CD4-positive, alpha-beta T cell treated with Interleukin-6 for 4 hours (primary cell): ENCODE measurements around the gene ARAP1.

Experiments used
- DNase-seq: peaks from one replicate; pipeline ENCODE4 v3.0.0-alpha.2; 2020; ENCODE audit warnings: mixed read lengths

Gene ARAP1

DNA sequence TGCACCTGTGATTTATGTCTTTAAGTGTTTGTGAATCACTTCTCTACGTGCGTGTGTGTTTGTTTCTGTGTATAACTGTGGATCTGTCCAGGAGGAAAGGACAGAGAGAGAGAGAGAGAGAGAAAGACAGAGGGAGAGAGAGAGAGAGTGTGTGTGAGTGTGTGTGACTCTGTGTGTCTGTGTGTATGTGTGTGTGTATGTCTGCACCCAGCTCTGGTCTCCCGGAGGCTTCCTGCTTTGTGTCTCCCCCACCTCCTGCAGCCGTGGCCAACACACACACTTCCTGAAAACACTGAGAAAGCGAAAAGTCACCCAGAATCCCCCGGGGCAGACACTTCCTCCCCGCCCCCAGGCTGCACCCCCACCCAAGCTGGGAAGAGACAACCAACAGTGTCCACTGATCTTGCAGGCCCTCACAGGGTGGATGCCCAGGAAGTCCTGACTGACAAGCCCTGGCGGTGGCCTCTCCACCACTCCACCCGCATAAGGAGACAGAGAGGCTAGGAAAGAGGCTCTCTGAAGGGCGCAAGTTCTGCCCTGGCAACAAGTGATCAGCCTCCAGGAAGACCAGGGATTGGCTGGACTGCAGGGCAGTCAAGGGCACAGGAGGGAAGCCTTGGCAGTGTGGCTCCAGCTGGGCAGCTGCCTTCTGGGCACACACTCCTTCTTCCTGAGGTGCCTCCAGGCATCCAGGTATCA lies 30.0 kb downstream of the ARAP1 start:
- DNase-seq: peak; percentile 91

- peak; percentile 55 for DNase-seq
Measured at GRCh38 chr11:72721689-72722049, 30.5 kb downstream of the ARAP1 start.

DNA sequence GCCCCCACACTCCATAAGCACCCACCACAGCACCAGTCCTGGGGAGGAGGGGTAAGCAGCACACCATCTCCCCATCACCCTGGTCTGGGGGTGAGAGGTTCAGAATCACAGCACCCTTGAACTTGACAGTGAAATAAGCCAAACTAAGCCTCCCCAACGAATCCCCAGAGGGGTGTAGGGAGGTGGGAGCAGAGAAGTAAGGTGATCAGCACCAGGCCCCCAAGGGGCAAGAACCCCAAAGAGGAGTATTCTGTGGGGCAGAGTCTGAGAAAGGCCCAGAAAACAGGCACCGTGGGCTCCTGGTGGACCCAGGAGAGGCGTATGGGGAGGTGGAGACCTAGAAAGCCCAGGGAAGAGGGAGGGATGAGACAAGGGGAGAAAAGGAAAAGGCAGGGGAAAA lies 30.9 kb downstream of the ARAP1 start:
- no peak for DNase-seq

- DNase-seq: no peak
Measured at GRCh38 chr11:72720784-72721183, 31.4 kb downstream of the ARAP1 start.

DNA sequence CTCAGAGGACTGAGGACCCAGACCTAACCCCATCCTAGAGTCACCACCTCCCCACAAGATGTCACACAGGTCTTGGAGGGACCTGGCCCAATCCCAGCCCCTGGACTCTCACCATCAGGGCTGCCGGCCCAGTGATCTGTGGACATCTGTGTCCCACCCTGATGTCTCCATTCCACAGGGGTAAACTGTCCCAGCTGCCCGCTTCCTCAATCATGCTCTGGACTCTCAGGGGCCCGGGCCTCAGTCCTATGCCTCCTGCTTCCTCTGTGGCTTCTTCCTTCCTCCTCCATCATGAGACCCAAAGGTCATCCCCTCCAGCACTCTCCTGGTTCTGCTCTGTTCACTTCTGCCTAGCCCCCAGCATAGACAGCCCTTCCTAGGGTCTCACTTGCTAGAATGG lies 32.2 kb downstream of the ARAP1 start:
- DNase-seq: no peak

DNA sequence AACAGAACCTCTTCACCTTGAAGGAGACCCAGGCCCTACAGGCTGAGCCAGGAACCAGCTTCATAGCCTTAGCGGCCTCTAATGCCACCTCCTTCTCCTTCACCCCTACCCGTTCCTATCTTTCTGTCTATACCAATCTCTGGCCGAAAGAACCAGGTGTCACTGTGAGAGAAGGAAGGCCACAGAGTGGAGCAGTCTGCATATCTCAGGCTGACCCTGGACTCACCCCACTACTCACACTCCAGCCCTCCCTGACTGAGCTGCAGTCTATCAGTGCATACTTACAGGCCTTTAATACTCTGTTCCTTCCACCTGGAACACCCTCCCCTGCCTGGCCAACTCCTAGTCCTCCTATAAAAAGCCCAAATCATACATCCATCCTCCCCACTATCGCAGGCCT lies 32.7 kb downstream of the ARAP1 start:
- DNase-seq: no peak

GRCh38 chr11:72719144-72719543 lies 33.1 kb downstream of the ARAP1 start:
- no peak for DNase-seq

DNA sequence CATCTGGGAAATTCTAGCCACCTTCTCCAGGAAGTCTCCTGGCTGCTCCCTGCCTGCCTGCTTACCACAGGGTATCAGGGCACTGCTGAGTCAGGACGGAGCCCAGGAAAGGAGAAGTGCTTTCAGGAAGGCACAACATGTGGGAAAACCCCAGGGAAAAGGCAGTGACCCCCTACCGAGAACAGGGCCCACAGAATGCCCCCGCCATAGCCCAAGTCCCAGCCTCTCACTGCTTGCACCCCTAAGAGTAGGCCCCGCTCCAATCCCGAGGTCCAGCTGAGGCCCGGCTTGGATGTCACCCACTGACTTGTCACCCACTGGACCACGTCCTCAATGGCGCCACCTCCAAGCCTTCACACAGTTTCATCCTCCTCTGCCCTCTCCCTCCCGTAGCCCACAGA lies 34.1 kb downstream of the ARAP1 start:
- DNase-seq: no peak

DNA sequence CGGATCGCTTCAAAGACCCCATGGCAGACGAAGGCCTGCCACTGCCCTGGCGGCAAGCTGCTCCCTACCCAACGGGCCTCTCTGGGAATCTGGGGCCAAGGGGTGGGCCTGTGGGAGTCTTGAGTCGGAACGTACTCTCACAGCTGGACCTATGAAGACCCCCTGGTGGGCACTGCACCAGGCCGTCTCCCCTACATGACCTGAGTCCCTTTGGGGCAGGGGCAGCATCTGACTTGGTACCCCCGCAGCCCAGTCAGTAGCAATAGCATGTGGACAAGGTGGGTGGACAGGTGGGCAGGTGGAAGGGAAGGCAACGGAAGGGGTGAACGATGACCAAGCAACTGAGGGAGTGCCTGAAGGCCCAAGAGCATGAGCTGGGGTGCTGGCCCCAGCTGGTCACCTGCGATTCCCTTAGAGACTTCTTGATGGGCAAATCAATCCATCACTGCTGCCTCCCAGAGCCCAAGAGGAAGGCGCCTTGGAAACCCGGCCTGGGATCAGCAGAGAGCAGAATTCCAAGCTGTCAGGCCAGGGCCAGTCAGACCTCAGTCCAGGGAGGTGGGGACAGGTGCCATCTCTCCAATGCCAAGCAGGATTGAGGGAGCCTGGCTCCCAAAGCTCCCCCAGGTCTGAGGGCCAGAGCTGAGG lies 35.3 kb downstream of the ARAP1 start:
- DNase-seq: no peak

- DNase-seq: no peak
Measured at GRCh38 chr11:72716290-72716689, 35.9 kb downstream of the ARAP1 start.

DNA sequence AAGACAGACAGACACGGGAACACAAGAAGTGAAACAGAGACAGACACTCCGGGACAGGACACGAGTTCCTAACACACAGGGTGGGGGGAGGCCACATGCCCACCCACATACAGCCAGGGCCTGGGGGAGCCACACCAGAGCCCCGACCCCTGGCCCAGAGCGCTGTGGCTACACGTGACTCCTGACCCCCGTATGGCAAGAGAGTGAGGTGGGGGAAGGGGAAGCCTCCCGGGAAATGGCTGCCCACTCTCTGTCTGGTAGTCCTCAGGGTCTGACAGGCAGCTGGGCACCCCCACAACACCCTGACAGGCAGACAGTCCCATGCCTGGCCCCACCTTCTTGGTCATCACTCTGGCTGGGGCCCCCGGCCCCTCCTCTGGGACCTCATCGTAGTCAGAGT lies 39.4 kb downstream of the ARAP1 start:
- no peak for DNase-seq

- DNase-seq: no peak
Measured at GRCh38 chr11:72712168-72712751, 39.9 kb downstream of the ARAP1 start.

DNA sequence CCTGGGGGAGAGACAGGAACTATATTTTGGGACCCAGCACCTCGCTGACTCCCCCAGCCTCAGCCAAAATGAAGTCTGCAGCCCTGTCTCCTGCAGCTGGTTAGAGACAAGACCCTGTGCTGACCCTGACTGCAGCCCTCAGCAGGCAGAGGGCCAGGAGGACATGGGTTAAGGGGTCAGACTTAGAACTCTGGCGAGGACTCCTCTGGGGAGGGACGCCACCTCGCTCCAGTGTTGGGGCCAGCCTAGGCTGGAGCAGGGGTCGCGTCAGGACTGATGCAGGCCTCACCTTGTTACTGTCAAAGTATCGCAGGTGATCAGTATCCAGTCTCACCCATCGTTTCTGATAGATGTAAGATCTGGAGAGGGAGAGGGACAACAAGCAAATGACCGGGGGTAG lies 41.1 kb downstream of the ARAP1 start:
- DNase-seq: no peak

DNA sequence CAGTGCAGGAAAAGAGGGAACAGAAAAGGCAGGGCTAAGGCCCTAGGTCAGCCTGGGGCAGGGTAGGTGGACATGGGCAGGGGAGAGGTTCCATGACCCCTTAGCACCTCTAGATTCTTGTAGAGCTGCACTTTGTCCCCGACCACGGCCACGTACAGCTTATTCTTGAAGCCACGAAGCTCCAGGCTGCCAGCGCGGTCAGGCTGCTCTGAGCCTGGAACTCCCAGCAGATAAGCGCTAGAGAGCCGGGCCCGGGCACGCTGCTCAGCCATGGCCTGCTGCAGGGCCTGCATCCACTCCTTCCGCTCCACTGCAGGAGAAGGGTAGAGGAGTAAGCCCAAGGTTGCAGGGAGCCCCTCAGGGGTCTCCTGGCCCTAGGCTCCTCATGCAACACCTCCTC lies 41.9 kb downstream of the ARAP1 start:
- no peak for DNase-seq

DNA sequence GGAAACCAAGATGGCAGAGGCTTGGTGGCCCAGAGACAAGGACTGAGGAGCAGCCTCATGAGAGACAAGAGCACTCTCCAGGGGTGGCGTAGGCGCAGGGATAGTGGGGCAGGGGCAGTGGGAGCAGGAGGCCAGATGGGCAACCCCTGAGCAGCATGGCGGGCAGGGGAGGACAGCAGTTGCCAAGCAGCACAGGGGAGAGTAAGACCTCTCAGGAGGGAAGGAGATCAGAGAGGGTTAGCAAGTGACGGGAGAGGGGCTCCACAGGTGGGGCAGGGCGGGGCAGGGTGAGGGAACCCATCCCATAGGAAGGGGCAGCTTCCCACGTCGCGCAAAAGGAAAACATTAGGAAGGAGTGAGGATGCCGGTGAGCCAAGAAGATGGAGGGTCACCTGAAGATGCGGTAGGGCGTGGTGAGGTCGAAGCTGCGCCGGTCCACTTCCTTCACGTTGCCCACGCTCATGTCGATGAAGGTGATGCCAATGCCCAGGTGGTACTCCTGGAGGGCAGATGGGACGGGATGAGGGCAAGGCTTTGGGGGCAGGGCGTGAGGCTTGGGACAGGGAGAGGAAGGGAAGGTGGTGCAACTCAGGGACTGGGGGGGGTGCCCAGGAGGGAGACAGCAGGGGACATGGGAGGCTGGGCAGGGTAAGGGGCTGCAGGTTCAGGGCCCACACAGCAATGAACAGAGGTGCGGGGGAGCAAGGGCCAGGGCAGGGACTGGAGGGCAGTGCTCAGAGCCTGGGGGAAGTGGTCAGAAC lies 42.5 kb downstream of the ARAP1 start:
- no peak for DNase-seq

DNA sequence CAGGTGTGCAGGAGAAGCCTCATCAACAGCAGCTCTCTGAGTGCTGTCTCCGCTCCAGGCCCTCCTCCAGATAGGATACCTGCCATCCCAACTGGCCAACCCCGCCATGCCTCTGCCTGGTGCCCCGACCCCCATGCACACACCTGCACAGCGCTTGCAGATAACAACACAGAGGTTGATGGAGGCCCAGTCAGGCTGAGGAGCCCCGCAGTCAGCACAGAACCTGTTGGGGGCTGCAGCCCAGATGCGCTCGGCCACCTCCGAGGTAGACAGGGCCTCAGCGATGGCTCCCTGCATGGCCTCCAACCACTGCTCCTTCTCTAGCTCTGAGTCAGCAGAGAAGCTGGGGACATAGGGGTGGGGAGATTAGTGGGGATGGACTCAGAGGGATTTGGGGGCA lies 45.2 kb downstream of the ARAP1 start:
- no peak for DNase-seq

DNA sequence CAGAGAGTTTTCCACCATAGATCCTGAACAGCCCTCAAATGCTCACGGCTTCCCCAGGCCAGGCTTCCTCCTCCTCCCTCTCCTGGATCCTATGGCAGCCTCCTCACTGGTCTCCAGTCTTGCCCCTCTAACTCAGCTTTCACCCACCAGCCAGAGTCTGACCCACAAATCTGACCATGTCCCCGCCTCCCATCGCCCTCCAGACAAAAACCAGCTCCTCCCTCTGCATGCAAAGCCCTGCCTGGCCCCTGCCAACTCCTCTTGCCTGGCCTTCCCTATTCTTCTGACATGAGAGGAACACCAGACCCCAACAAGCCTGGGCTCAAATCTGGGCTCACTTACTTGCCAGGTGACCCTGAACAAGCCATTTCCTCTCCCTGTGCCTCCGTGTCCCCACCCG lies 45.6 kb downstream of the ARAP1 start:
- no peak for DNase-seq

DNA sequence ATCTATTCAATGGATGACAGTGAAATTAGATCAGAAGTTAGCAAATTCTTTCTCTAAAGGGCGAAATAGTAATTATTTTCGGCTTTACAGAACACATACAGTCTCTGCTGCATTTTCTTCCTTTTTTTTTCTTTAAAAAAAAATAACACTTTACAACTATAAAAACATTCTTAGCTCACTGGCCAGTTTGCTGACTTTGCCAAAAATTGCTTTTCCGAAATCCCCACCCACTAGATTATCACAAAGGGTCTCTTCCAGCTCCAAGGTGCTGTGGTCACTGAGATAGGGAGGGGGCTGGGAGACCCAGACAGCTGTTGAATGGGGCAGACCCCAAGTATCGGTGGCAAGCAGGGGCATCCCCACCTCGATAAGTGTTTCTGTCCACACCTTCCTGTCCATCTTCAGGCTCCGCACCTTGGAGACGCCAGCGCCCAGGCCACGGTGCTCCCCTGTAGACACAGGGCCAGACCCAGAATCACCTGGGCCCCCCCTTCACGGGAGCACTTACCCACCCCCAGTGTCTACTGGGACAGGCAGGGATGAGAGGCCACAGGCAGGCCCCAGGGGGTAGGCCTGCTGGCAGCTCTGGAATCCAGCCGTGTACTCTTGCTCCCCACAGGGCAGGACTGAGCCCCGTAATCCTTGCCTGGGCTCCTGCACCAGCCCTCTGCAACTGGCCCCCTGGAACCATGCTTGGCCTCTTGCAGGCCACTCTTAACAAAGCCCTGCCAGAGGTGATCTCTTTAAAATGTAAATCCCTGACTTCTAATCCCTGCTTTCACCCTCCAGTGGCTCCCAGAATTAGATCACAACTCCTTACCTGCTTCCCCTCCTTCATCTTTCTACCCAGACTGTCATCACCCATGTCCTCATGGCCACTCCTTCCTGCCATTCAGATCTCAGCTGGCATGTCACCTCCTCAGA lies 46.5 kb downstream of the ARAP1 start:
- no peak for DNase-seq

- DNase-seq: no peak
Measured at GRCh38 chr11:72704783-72705265, 47.4 kb downstream of the ARAP1 start.

- no peak for DNase-seq
Measured at GRCh38 chr11:72704028-72704782, 48.0 kb downstream of the ARAP1 start.

GRCh38 chr11:72703267-72704008 lies 48.8 kb downstream of the ARAP1 start:
- DNase-seq: no peak
